A673 (cell line): ENCODE results near the gene SGTA. TPM values are rescaled to one million over a fixed set of nuclear protein-coding genes. Genes with fewer than 3 reads are reported as not detected.

Experiments used
- BruUV-seq: library from RNA; stranded (reverse); fragments of 400-500 nt; replicated peaks from 2 replicates; lab custom pipeline; 2021; lab: Mats Ljungman, UMichigan
- CTCF ChIA-PET: fragments of 300-600 bp; sonication (Branson Sonifier 250); formaldehyde crosslinking; loops from one replicate; lab custom pipeline; 2022; ENCODE audit warnings: antibody characterized with exemption; lab: Charles Lee
- POLR2A ChIA-PET: fragments of 300-600 bp; sonication (Branson Sonifier 250); formaldehyde crosslinking; loops from one replicate; lab custom pipeline; 2022; ENCODE audit warnings: antibody characterized with exemption; ENCODE audit not compliant: low non-redundant PET; lab: Charles Lee
- DNase-seq: peaks from one replicate; pipeline ENCODE4 v3.0.0-alpha.2; 2015; ENCODE audit warnings: low spot score
- H3K27ac ChIP-seq: fragments of 200-600 bp; sonication (generic); 2 replicates; pipeline ENCODE4 v1.5.1; 2016; ENCODE audit warnings: mixed run types, low read depth, mild to moderate bottlenecking, mixed read lengths, antibody characterized with exemption, low read length; ENCODE audit not compliant: poor library complexity, severe bottlenecking
- H3K27me3 ChIP-seq: fragments of 200-600 bp; sonication (generic); replicated peaks from 2 replicates; pipeline ENCODE4 v1.6.1; 2017; ENCODE audit warnings: mixed run types, low read depth, mild to moderate bottlenecking, mixed read lengths, antibody characterized with exemption, low read length; ENCODE audit not compliant: insufficient read depth, poor library complexity
- H3K36me3 ChIP-seq: fragments of 200-600 bp; sonication (generic); 2 replicates; pipeline ENCODE4 v1.6.1; 2016; ENCODE audit warnings: mixed run types, mild to moderate bottlenecking, mixed read lengths, antibody characterized with exemption, low read length; ENCODE audit not compliant: insufficient read depth, poor library complexity, severe bottlenecking
- H3K4me1 ChIP-seq: fragments of 200-600 bp; sonication (generic); 2 replicates; pipeline ENCODE4 v1.6.1; 2017; ENCODE audit warnings: mixed run types, mild to moderate bottlenecking, mixed read lengths, antibody characterized with exemption, low read length; ENCODE audit not compliant: insufficient read depth, poor library complexity, severe bottlenecking
- H3K4me3 ChIP-seq: fragments of 200-600 bp; sonication (generic); 2 replicates; pipeline ENCODE4 v1.5.1; 2016; ENCODE audit warnings: low read depth, mixed run types, mild to moderate bottlenecking, mixed read lengths, low read length; ENCODE audit not compliant: poor library complexity, severe bottlenecking
- H3K9me3 ChIP-seq: fragments of 200-600 bp; sonication (generic); 2 replicates; pipeline ENCODE4 v1.6.1; 2016; ENCODE audit warnings: mixed run types, low read depth, mild to moderate bottlenecking, mixed read lengths, antibody characterized with exemption, low read length; ENCODE audit not compliant: poor library complexity, severe bottlenecking
- CTCF ChIP-seq: fragments of 300-800, 200-600 bp; sonication (generic); conservative IDR thresholded peaks from 2 replicates; pipeline ENCODE4 v1.5.1; 2017; ENCODE audit warnings: low read depth, mild to moderate bottlenecking, antibody characterized with exemption, low read length, moderate library complexity, mixed read lengths
- EZH2 ChIP-seq: fragments of 200-600 bp; sonication (generic); IDR thresholded peaks from 2 replicates; pipeline ENCODE4 v1.6.1; 2017; ENCODE audit warnings: borderline replicate concordance, low read depth, mild to moderate bottlenecking, mixed read lengths, antibody characterized with exemption, low read length; ENCODE audit not compliant: poor library complexity, severe bottlenecking
- intact Hi-C: fragments of 100-400 bp; cut with micrococcal nuclease; formaldehyde crosslinking; loops from one replicate; pipeline ENCODE4 v1.10.0; 2022; ENCODE audit not compliant: unreplicated experiment
- total RNA-seq: library from RNA; stranded (reverse); gene quantifications from 2 replicates; pipeline ENCODE4 v1.2.3, GENCODE V29; 2021

Gene SGTA
- total RNA-seq, 1 experiment from 2014 or later: 106 TPM

- no peak overlapping the region for H3K27ac ChIP-seq
- H3K27me3 ChIP-seq: peaks cover 7% of the 10 kb centered on the region
- POLR2A ChIA-PET: no interaction called here
- BruUV-seq: no TSS peak
- DNase-seq: no peak
- CTCF ChIA-PET: no interaction called here
- TF ChIP-seq EZH2 (no peak), CTCF (no peak)
- intact Hi-C loops: no loop called here
- H3K4me3 ChIP-seq: no peak overlapping the region
- no peaks in the 10 kb centered on the region for H3K9me3 ChIP-seq
- H3K4me1 ChIP-seq: no peaks in the 10 kb centered on the region
- H3K36me3 ChIP-seq: no peaks in the 10 kb centered on the region
Measured at GRCh38 chr19:2743099-2743498, 40.0 kb downstream of the SGTA start.

- no peaks in the 10 kb centered on the region for H3K4me1 ChIP-seq
- no TSS peak for BruUV-seq
- intact Hi-C loops: no loop called here
- no peak overlapping the region for H3K27ac ChIP-seq
- peaks cover 4% of the 10 kb centered on the region for H3K36me3 ChIP-seq
- H3K4me3 ChIP-seq: peak overlapping the region; percentile 75
- CTCF ChIA-PET: no interaction called here
- DNase-seq: no peak
- H3K27me3 ChIP-seq: no peaks in the 10 kb centered on the region
- TF ChIP-seq CTCF (no peak), EZH2 (no peak)
- H3K9me3 ChIP-seq: no peaks in the 10 kb centered on the region
- POLR2A ChIA-PET: no interaction called here
Measured at GRCh38 chr19:2740314-2740656, 42.8 kb downstream of the SGTA start.

- DNase-seq: peak; percentile 98
- BruUV-seq: no TSS peak
- intact Hi-C loops: no loop called here
- no peak for TF ChIP-seq EZH2
- TF ChIP-seq CTCF: no peak
- no peaks in the 10 kb centered on the region for H3K9me3 ChIP-seq
- peak within 1 kb of the TSS; percentile 75 for H3K4me3 ChIP-seq
- no peaks in the 10 kb centered on the region for H3K27me3 ChIP-seq
- peak within 1 kb of the TSS; percentile 73 for H3K27ac ChIP-seq
- ChIA-PET POLR2A (interaction anchor here (0.6 to 0.7 kb wide), 2 partner anchors 81 to 611 kb away, joined by 3 to 4 read pairs; no protein-coding TSS in a partner anchor), CTCF (no interaction called here)
- no peaks in the 10 kb centered on the region for H3K4me1 ChIP-seq
- peaks cover 4% of the 10 kb centered on the region for H3K36me3 ChIP-seq
Measured at GRCh38 chr19:2739602-2740313, 43.3 kb downstream of the SGTA start, which contains the start of gene SLC39A3. TSS of gene SLC39A3 (minus strand) at chr19:2740017. CDS start at chr19:2737257, 2,760 bp downstream.
